OCI-M1 (cell line): ENCODE data around the gene CRYBG1.

Source experiments
- DNase-seq: peaks from one replicate; lab custom pipeline; 2025; lab: John Stamatoyannopoulos, UW

CRYBG1 gene

DNA sequence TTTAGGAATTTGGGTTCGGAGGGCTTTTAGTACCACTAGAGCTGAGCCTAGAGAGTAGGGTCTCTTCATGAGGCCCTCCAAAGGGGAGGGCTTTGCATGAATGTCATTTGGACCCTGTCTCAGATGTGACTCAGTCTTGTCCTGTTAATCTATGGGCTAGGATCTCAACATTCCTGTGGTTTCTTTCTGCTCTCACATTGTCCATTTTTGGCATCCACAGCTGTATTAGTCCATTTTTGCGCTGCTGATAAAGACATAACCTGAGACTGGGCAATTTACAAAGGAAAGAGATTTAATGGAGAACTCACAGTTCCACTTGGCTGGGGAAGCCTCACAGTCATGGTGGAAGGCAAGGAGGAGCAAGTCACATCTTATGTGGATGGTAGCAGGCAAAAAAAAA, 61.0 kb downstream of the CRYBG1 start:
- no peak for DNase-seq

DNA sequence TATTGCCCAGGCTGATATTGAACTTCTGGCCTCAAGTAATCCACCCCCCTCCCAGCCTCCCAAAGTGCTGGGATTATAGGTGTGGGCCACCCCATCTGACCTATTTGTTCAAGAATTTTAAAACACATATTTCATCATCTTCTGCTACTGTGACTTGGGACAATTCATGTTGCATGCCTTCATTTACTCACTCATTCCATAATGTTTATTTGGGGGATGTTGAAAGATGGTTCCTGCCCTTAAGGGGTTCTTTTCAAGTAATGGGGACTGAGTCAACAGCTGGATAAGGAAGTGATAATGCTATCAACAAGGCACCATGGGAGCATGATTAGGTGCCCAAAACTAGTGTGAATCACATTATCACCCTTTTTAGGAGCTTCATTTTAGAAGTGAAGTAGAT, 62.0 kb downstream of the CRYBG1 start:
- no peak for DNase-seq

GRCh38 chr6:106425382-106425781, 64.9 kb downstream of the CRYBG1 start:
- DNase-seq, result no peak

GRCh38 chr6:106426250-106426970, 65.9 kb downstream of the CRYBG1 start:
- DNase-seq, result peak; percentile 52

- no peak for DNase-seq
Observed at GRCh38 chr6:106430466-106430865, 69.9 kb downstream of the CRYBG1 start.

DNA sequence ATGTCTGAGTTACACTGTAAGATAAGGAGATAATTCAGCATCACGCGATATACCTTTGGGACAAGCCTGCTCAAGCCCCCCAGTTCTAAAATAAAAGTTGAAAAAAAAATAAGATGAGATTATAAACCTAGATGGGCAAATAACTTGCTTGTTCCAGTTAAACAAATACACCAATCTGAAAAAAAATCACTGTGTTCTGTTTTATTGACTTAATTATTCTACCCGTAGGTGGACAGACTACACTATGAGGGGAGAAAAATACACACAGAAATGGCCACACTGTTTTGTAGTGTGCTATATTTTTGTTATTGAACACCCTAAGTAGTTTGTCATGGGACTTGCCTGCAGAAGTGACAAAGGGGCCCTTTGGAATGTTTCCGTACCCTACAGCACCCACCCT, 70.9 kb downstream of the CRYBG1 start:
- DNase-seq, result no peak

- DNase-seq, result no peak
Observed at GRCh38 chr6:106431972-106432371, 71.5 kb downstream of the CRYBG1 start.

DNA sequence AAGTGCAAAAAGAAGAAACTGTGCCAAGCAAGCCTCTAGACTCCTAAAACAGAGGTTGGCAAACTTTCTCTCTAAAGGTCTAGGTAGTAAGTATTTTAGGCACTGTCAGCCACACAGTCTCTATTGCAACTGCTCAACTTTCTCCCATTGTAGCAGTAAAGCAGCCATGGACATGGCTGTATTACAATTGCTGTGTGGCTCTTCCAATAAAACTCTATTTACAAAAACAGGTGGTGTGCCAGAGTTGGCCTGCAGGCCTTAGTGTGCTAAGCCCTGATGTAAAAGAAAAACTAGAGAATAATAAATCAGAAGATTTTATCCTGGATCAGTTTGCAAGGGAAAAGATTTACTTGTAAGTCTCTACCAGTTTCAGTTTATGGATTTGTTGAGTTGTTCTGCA, 74.0 kb downstream of the CRYBG1 start:
- DNase-seq, result no peak

GRCh38 chr6:106439459-106439858, 78.9 kb downstream of the CRYBG1 start:
- DNase-seq, result no peak

GRCh38 chr6:106440546-106440945, 80.0 kb downstream of the CRYBG1 start:
- DNase-seq, result no peak

- DNase-seq, result no peak
Observed at GRCh38 chr6:106442395-106442794, 81.9 kb downstream of the CRYBG1 start.

GRCh38 chr6:106444777-106445507, 84.4 kb downstream of the CRYBG1 start:
- peak; percentile 84 for DNase-seq

DNA sequence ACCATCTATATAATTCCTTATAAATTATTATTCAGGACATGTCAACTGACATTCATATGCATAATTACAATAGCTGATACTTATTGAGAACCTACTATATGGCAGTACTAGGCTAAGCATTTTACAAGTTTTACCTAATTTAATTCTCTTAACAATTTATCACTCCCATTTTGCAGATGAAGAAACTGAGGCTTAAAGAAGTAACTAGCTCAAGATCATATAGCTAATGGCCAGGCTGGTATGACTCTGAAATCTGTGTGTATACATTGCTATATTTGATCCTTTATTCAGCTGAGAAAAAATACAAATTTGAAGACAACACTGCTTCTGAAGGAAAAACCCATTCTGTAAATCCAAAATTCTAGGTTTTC, 85.0 kb downstream of the CRYBG1 start:
- no peak for DNase-seq

- peak; percentile 66 for DNase-seq
Observed at GRCh38 chr6:106446287-106446885, 85.9 kb downstream of the CRYBG1 start.

GRCh38 chr6:106446983-106447382, 86.5 kb downstream of the CRYBG1 start:
- no peak for DNase-seq

DNA sequence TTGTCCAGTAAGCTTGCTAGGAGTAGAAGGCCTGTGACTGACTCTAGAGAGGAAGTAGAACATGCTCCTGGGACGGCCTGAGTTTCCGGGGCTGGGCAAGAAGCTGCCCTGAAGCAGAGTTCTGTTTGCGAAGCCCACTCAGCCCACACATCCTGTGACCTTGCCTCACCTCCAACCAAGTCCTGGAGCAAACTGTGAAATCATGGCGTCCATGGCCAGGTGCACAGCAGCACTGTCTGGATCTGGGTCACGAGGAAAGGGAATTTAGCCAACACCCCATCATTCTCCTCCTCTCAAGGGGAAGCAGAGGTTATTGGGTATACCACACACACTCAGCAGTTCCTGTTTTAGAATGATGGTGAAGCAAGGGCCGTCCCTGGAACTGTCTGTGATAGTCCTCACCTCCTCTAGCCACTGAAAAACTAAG, 87.5 kb downstream of the CRYBG1 start:
- no peak for DNase-seq

- DNase-seq, result no peak
Observed at GRCh38 chr6:106450653-106451052, 90.1 kb downstream of the CRYBG1 start.

DNA sequence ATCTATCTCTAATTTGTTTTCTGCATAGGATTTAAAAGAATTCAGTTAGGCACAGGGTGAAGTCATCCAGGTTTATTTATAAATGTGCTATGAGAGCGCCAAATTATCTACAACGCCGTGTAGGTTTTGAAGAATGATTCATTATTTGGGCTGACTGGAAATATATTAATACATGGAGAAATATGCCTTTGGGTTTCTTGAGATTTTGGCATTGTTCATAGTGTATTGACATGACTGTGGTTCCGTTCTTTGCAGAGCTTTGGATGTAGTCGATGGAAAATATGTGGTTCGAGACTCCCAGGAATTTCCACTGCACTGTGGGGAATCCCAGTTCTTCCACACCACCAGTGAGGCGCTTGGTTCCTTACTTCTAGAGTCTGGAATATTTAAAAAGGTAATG, 90.9 kb downstream of the CRYBG1 start:
- no peak for DNase-seq

GRCh38 chr6:106452628-106453027, 92.1 kb downstream of the CRYBG1 start:
- DNase-seq, result no peak

DNA sequence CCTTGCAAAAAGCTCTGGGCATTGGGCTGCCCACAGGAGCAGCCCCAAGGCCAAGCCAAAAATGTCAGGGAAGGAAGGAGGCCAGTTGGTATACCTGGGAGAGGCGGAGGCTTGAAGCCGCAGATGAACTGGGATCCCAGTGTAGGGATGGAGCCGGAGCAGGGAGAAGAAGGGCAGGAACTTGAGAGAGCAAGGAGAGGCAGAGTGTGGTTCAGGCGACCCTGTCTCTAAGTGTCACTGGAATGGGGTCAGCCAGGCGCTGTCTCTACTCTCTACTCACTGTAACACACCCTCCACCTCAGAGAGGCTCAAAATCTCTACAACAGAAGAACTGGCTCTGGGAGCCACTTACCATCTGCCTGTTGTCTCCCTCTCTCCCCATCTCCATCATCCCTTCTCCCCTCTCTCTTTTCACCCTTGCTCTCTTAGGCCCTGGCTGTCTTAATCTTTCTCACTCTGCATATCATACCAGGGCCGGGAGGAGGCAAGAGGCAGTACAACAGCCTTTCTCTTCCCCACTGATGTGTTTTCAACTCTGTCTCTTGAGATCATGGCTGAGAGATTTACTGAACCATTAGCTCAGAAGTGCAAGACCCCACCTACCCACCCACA, 93.3 kb downstream of the CRYBG1 start:
- no peak for DNase-seq

- DNase-seq, result no peak
Observed at GRCh38 chr6:106456756-106457155, 96.2 kb downstream of the CRYBG1 start.

DNA sequence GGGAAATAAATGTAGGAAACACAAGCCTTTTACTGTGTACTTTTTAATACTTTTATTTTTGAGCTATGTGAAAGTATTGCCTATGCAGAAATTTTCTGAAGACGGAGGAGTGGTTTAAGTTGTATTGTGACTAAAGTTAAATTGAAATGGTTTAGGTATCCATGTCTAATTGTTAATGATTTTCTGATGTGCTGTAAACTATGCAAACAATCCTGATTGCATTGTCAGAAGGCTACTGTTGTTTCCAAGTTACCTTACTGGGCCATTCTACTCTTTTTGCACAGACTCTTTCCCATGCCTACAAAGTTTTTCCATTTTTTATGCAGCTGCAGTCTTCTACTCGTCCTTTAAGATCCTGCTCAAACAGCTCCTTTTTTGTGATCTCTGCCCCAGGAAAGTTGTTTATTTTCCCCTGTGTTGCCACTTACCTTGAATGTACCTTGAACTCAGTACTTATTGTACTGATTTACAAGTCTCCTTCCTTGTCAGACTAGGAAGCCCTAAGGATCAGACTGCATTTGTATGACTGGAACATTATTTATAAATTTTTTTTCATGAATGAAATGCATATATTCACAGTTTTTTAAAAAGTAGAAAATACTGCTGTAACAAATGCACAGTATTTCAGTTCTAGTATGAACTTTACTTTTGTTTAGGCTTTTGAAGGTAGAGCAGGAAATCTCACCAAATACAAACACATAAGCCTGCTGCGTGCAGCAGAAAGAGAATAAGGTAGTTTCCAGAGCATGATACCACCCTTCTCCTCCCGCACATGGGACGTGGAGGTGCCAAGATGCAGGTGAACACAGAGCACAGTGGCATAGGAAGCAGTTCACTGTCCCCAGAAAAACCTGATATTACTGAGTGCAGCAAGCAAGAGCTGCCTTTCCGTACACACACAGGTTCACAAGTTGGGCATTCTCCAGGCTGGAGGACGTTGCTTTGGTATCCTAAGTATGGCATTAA, 97.8 kb downstream of the CRYBG1 start:
- no peak for DNase-seq
